ENCODE measurements around the gene CFAP90.

DNA sequence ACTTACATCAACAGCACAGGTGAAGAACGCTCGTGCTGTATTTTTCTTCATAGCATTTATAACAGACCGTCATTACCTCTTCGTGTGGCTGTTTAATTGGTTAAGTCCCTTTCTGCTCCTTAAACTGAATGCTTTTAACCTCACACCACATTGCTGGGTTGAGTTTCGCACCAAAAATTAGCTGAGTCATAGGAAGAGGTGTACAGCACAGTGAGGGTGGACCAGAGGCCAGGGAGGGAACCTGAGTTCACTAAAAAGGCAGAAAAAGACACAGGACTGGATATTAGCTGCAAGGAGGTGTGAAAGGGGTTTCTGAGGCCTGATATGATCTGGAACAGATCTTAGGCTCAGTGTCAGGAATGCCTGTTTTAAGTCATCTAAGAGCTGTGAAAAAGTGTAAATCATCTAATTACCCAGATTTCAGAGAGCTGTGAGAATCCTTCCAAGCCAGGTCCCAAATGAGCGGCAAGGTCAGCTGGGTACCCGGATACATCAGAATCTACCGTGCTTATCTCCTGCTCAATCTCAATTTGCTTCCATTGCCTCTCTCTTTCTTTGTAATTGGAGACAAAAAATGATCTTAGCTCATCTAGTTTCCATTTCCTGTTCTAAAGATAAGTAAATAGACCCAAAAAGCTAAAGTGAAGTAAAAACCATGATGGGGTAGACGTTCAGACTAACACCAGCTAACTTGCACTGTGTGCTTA is 7.1 kb upstream of the CFAP90 start:
- TF ChIP-seq EP300 (IDR thresholded peaks at IDR 0.05): no peak
- TF ChIP-seq, protein P1, sequence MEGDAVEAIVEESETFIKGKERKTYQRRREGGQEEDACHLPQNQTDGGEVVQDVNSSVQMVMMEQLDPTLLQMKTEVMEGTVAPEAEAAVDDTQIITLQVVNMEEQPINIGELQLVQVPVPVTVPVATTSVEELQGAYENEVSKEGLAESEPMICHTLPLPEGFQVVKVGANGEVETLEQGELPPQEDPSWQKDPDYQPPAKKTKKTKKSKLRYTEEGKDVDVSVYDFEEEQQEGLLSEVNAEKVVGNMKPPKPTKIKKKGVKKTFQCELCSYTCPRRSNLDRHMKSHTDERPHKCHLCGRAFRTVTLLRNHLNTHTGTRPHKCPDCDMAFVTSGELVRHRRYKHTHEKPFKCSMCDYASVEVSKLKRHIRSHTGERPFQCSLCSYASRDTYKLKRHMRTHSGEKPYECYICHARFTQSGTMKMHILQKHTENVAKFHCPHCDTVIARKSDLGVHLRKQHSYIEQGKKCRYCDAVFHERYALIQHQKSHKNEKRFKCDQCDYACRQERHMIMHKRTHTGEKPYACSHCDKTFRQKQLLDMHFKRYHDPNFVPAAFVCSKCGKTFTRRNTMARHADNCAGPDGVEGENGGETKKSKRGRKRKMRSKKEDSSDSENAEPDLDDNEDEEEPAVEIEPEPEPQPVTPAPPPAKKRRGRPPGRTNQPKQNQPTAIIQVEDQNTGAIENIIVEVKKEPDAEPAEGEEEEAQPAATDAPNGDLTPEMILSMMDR (IDR thresholded peaks at IDR 0.05): no peak

Measured in tibial nerve (tissue), 4 donors.